Tibial artery (tissue), 4 donors: ENCODE data around the gene MED9.

Source experiments
- DNase-seq, 2 donors: peaks; one replicate each; pipeline ENCODE4 v3.0.0-alpha.2; 2019
- H3K27ac ChIP-seq, 2 donors: fragments of 200-600 bp; sonication (generic) in 1 of 2; 1 replicate in 1 of 2; 2 replicates in 1 of 2; pipeline ENCODE4 v1.5.1; 2018 to 2019; ENCODE audit warnings: mild to moderate bottlenecking in 1 of 2
- H3K27me3 ChIP-seq, 2 donors: fragments of 200-600 bp; sonication (generic) in 1 of 2; one replicate each; pipeline versions ENCODE4 v1.5.1 to v1.6.0; 2016 to 2019
- H3K36me3 ChIP-seq, 3 donors: fragments of 200-600 bp; sonication (generic) in 2 of 3; one replicate each; pipeline ENCODE4 v1.5.1; 2016 to 2019; ENCODE audit warnings: mild to moderate bottlenecking in 2 of 3
- H3K4me1 ChIP-seq, 4 donors: fragments of 200-600 bp; sonication (generic) in 2 of 4; 1 replicate in 3 of 4; 2 replicates in 1 of 4; pipeline ENCODE4 v1.5.1; 2016 to 2019
- H3K4me3 ChIP-seq, 2 donors: fragments of 200-600 bp; sonication (generic) in 1 of 2; 1 replicate in 1 of 2; 2 replicates in 1 of 2; pipeline ENCODE4 v1.5.1; 2018 to 2019; ENCODE audit warnings: mild to moderate bottlenecking in 2 of 2
- H3K9me3 ChIP-seq, 3 donors: fragments of 200-600 bp; sonication (generic) in 1 of 3; one replicate each; pipeline ENCODE4 v1.5.1; 2016 to 2019
- CTCF ChIP-seq, 2 experiments: fragments of 200-600 bp in 1 of 2; fragments of 450-650 bp in 1 of 2; IDR thresholded peaks; one replicate each; pipeline ENCODE4 v1.5.1; 2017 to 2019; ENCODE audit warnings: antibody characterized with exemption in 2 of 2, mild to moderate bottlenecking in 1 of 2, moderate library complexity in 1 of 2
- intact Hi-C: fragments of 100-400 bp; cut with DNase I; formaldehyde crosslinking; loops from one replicate; pipeline ENCODE4 v1.15.0; 2023; ENCODE audit warnings: low total_unique reads

Gene MED9

GRCh38 chr17:17520599-17521232, 43.9 kb downstream of the MED9 start:
- no peak for DNase-seq
- no peaks in the 10 kb centered on the region for H3K27me3 ChIP-seq

GRCh38 chr17:17523001-17523730, 46.4 kb downstream of the MED9 start:
- H3K9me3 ChIP-seq, result no peaks in the 10 kb centered on the region
- no peak for DNase-seq
- intact Hi-C loops, result no loop called here
- no peak overlapping the region for H3K4me3 ChIP-seq
- no peaks in the 10 kb centered on the region for H3K4me1 ChIP-seq
- TF ChIP-seq CTCF (IDR thresholded peaks at IDR 0.05), result no peak
- H3K27me3 ChIP-seq, result no peaks in the 10 kb centered on the region
- H3K36me3 ChIP-seq, result peaks cover 0 to 20% (median 0%) of the 10 kb centered on the region in 3 donors
- no peak overlapping the region for H3K27ac ChIP-seq

More at GRCh38 chr17:17520599-17521232, 43.9 kb downstream of the MED9 start:
- no peaks in the 10 kb centered on the region for H3K9me3 ChIP-seq
- no peaks in the 10 kb centered on the region for H3K4me1 ChIP-seq
- peaks cover 0 to 20% (median 0%) of the 10 kb centered on the region in 3 donors for H3K36me3 ChIP-seq
- no peak for TF ChIP-seq CTCF (IDR thresholded peaks at IDR 0.05)
- H3K4me3 ChIP-seq, result no peak overlapping the region
- intact Hi-C loops, result no loop called here
- no peak overlapping the region for H3K27ac ChIP-seq

- Histone ChIP-seq H3K4me1 (no peaks in the 10 kb centered on the region), H3K36me3 (peaks cover 0 to 20% (median 0%) of the 10 kb centered on the region in 3 donors), H3K27me3 (no peaks in the 10 kb centered on the region), H3K4me3 (no peak overlapping the region), H3K9me3 (no peaks in the 10 kb centered on the region), H3K27ac (no peak overlapping the region)
- no peak for TF ChIP-seq CTCF (IDR thresholded peaks at IDR 0.05)
- intact Hi-C loops, result no loop called here
- no peak for DNase-seq
Measured at GRCh38 chr17:17523731-17524490, 47.1 kb downstream of the MED9 start.

- Histone ChIP-seq H3K4me1 (no peaks in the 10 kb centered on the region), H3K9me3 (no peaks in the 10 kb centered on the region), H3K27ac (no peak overlapping the region), H3K36me3 (peaks cover 0 to 10% (median 0%) of the 10 kb centered on the region in 3 donors), H3K4me3 (no peak overlapping the region), H3K27me3 (no peaks in the 10 kb centered on the region)
- intact Hi-C loops, result no loop called here
- TF ChIP-seq CTCF (IDR thresholded peaks at IDR 0.05), result no peak
- DNase-seq, result no peak
Measured at GRCh38 chr17:17525311-17525710, 48.5 kb downstream of the MED9 start.

GRCh38 chr17:17525956-17526355, 49.2 kb downstream of the MED9 start:
- no peak for DNase-seq
- Histone ChIP-seq H3K27me3 (no peaks in the 10 kb centered on the region), H3K4me1 (no peaks in the 10 kb centered on the region), H3K4me3 (no peak overlapping the region), H3K36me3 (peaks cover 0 to 4% (median 0%) of the 10 kb centered on the region in 3 donors), H3K9me3 (no peaks in the 10 kb centered on the region), H3K27ac (no peak overlapping the region)
- intact Hi-C loops, result no loop called here
- no peak for TF ChIP-seq CTCF (IDR thresholded peaks at IDR 0.05)
